ENCODE measurements around the gene RPS4Y1. TPM values are rescaled to one million over a fixed set of nuclear protein-coding genes. Genes with fewer than 3 reads are reported as not detected.
"Not testable (repeated sequence)": the region's sequence is repeated elsewhere in the genome, so short reads cannot be mapped to it uniquely, and the experiment has no call there.

Gene RPS4Y1
- total and polyA plus RNA-seq, 2 of the 4 experiments (the other 2 are of a cell fraction): not detected

DNA sequence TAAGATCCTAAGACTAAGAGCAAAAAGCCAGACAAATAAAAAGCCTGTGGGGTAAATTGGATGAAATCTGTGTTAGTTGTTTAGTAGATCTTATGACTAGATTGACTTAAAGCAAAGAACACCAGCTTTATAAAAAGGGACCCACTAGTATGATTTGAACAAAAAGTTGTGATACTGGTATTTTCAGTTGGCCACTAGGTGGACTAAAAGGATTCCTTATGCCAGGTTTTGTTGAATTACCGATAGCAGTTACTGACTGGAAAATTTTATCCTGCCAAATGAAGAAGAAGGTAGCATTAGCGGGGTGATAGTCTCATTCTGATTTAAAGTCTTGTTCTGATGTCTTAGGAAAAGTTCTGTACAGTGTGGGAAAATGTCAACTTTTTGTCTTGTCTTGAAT lies 41.2 kb upstream of the RPS4Y1 start:
- Histone ChIP-seq H4K91ac (ENCODE audit: insufficient read depth, low read depth, low read length) (no peak overlapping the region), H3K79me1 (ENCODE audit: low read depth in 1 of 2, low read length in 2 of 2) (no peaks in the 10 kb centered on the region), H3K4ac (ENCODE audit: low read depth, low read length) (no peak overlapping the region), H3K9ac (ENCODE audit: low read depth, low read length) (no peak overlapping the region), H3K4me1 (ENCODE audit: control insufficient read depth, insufficient read depth, low read length) (no peaks in the 10 kb centered on the region), H3K4me2 (ENCODE audit: low read depth, low read length) (no peak overlapping the region), H3K27ac (ENCODE audit: insufficient read depth, low read length) (no peak overlapping the region), H3K4me3 (ENCODE audit: insufficient read depth, low read depth, low read length) (no peak overlapping the region), H3K9me1 (ENCODE audit: insufficient read depth, low read length) (no peaks in the 10 kb centered on the region), H2AFZ (replicated peaks; ENCODE audit: low read length, poor library complexity) (no peak overlapping the region), H2BK5ac (ENCODE audit: low read depth, low read length, poor library complexity, severe bottlenecking) (no peak overlapping the region), H2BK15ac (ENCODE audit: low read depth, low read length) (no peak overlapping the region), H2BK20ac (ENCODE audit: low read depth, low read length) (no peak overlapping the region), H3K23ac (ENCODE audit: low read depth, low read length) (no peak overlapping the region), H2AK9ac (replicated peaks; ENCODE audit: low read depth, low read length, poor library complexity) (no peak overlapping the region), H2BK120ac (ENCODE audit: low read depth, low read length) (no peak overlapping the region), H3K14ac (replicated peaks; ENCODE audit: low read depth, low read length) (no peak overlapping the region), H4K20me1 (ENCODE audit: insufficient read depth, low read length) (no peaks in the 10 kb centered on the region), H3K56ac (ENCODE audit: extremely low read depth, insufficient read depth, low read length) (no peak overlapping the region), H4K8ac (ENCODE audit: low read depth in 2 of 2, low read length in 2 of 2) (no peak overlapping the region), H3K27me3 (ENCODE audit: control insufficient read depth, insufficient read depth, low read length) (no peaks in the 10 kb centered on the region), H3K18ac (ENCODE audit: low read depth, low read length) (no peak overlapping the region), H2AK5ac (ENCODE audit: low read depth, low read length) (no peak overlapping the region), H3K36me3 (ENCODE audit: control insufficient read depth, insufficient read depth, low read length) (no peaks in the 10 kb centered on the region), H4K5ac (ENCODE audit: low read depth, low read length) (no peak overlapping the region), H3K9me3 (ENCODE audit: control insufficient read depth, insufficient read depth, low read length) (no peaks in the 10 kb centered on the region)
- CTCF ChIA-PET: no interaction called here
- intact Hi-C loops (cut with micrococcal nuclease): no loop called here
- POLR2A ChIA-PET (ENCODE audit: unreplicated experiment): no interaction called here
- dilution Hi-C loops (cut with HindIII; ENCODE audit: low sequenced_read_pairs, unreplicated experiment): no loop called here
- no TSS peak for BruUV-seq (replicated peaks)
- in situ Hi-C loops (cut with MboI; ENCODE audit: low sequenced_read_pairs): no loop called here
- ATAC-seq (ENCODE audit: low read depth) (no peak), DNase-seq (no peak)
- WGBS, 2 experiments (ENCODE audit: extremely low coverage in 2 of 2, insufficient read length in 1 of 2): no CpG with 5 or more reads among the region's 2 CpGs
- TF ChIP-seq RCOR1 (IDR thresholded peaks at IDR 0.05; ENCODE audit: insufficient replicate concordance, low read length): no peak
- TF ChIP-seq BHLHE40 (IDR thresholded peaks at IDR 0.05; ENCODE audit: low read depth, low read length): no peak
- no peak for TF ChIP-seq SMC3 (IDR thresholded peaks at IDR 0.05; ENCODE audit: low read depth, low read length)
- TF ChIP-seq MAZ (IDR thresholded peaks at IDR 0.05; ENCODE audit: borderline replicate concordance, low read depth, low read length): no peak
- TF ChIP-seq FOS (IDR thresholded peaks at IDR 0.05; ENCODE audit: low read depth, low read length): no peak

GRCh38 chrY:2817146-2817896 lies 24.1 kb upstream of the RPS4Y1 start:
- CTCF ChIA-PET; H2AK9ac ChIP-seq (replicated peaks; ENCODE audit: low read depth, low read length, poor library complexity); H3K4me2 ChIP-seq (ENCODE audit: low read depth, low read length); H3K27me3 ChIP-seq (ENCODE audit: control insufficient read depth, insufficient read depth, low read length); H2AFZ ChIP-seq (replicated peaks; ENCODE audit: low read length, poor library complexity); H2BK120ac ChIP-seq (ENCODE audit: low read depth, low read length); H3K56ac ChIP-seq (ENCODE audit: extremely low read depth, insufficient read depth, low read length); dilution Hi-C loops (cut with HindIII; ENCODE audit: low sequenced_read_pairs, unreplicated experiment); H4K91ac ChIP-seq (ENCODE audit: insufficient read depth, low read depth, low read length); intact Hi-C loops (cut with micrococcal nuclease); H3K27ac ChIP-seq (ENCODE audit: insufficient read depth, low read length); ATAC-seq (ENCODE audit: low read depth); H4K5ac ChIP-seq (ENCODE audit: low read depth, low read length); H3K14ac ChIP-seq (replicated peaks; ENCODE audit: low read depth, low read length); H3K4me1 ChIP-seq (ENCODE audit: control insufficient read depth, insufficient read depth, low read length); H3K4ac ChIP-seq (ENCODE audit: low read depth, low read length); H3K36me3 ChIP-seq (ENCODE audit: control insufficient read depth, insufficient read depth, low read length); H2BK15ac ChIP-seq (ENCODE audit: low read depth, low read length); H4K8ac ChIP-seq (ENCODE audit: low read depth in 2 of 2, low read length in 2 of 2); POLR2A ChIA-PET (ENCODE audit: unreplicated experiment); BruUV-seq (replicated peaks); H3K4me3 ChIP-seq (ENCODE audit: insufficient read depth, low read depth, low read length); in situ Hi-C loops (cut with MboI; ENCODE audit: low sequenced_read_pairs); H2AK5ac ChIP-seq (ENCODE audit: low read depth, low read length); H2BK5ac ChIP-seq (ENCODE audit: low read depth, low read length, poor library complexity, severe bottlenecking); H3K23ac ChIP-seq (ENCODE audit: low read depth, low read length); H3K18ac ChIP-seq (ENCODE audit: low read depth, low read length); H3K79me1 ChIP-seq (ENCODE audit: low read depth in 1 of 2, low read length in 2 of 2); H4K20me1 ChIP-seq (ENCODE audit: insufficient read depth, low read length); H3K9me1 ChIP-seq (ENCODE audit: insufficient read depth, low read length); H2BK20ac ChIP-seq (ENCODE audit: low read depth, low read length); H3K9ac ChIP-seq (ENCODE audit: low read depth, low read length); DNase-seq; H3K9me3 ChIP-seq (ENCODE audit: control insufficient read depth, insufficient read depth, low read length): not testable (repeated sequence)
- no CpG with 5 or more reads among the region's 10 CpGs for WGBS, 2 experiments (ENCODE audit: extremely low coverage in 2 of 2, insufficient read length in 1 of 2)
